ENCODE results near the gene ACSF2. TPM values are rescaled to one million over a fixed set of nuclear protein-coding genes. Genes with fewer than 3 reads are reported as not detected.
"Not testable (repeated sequence)": the region's sequence is repeated elsewhere in the genome, so short reads cannot be mapped to it uniquely, and the experiment has no call there.

The ACSF2 gene
- total RNA-seq, 1 experiment from 2014 or later, result 72.7 TPM

DNA sequence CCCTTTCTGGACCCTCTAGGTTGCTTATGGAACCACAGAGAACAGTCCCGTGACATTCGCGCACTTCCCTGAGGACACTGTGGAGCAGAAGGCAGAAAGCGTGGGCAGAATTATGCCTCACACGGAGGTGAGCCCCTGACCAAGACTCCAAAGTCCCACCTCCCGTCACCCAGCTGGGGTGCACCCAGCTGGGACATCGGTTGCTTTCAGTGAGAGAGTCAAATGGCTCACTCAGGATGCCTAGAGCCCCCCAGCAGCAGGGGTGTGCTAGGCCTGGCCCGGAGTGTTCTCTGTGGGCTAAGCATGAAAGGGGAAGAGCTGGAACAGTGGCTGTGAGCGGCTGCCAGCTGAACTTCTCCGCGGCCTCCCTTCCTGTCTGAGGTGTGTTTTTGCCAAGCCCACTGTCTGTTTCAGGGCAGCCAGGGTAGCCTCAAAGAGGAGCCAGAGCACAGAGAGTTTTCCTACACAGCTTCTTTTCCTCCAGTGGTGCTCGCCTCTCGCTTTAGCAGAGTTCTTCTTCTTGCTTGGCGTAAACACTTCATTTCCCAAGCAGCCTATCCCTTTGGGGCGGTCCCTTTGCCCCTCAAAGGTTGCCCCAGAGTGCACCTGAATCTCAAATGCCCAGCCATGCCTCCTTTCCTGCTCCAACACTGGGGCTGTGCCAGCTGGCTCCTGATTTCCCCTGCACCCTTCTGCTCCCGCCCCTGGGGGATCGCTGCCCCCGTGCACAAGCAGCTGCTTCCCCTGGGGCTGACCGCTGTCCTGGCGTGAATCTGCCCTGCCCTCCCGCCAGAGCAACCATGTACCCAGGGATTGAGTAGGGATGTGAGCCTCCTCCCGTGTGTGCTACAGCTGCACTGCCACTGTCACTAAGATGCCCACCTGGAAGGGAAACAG is 45.2 kb downstream of the ACSF2 start:
- H3K27me3 ChIP-seq (ENCODE audit: low read length), result no peaks in the 10 kb centered on the region
- CTCF ChIA-PET, result no interaction called here

GRCh38 chr17:50472286-50472685 is 46.3 kb downstream of the ACSF2 start:
- Histone ChIP-seq H3K4me3 (ENCODE audit: low read length) (no peak overlapping the region), H2AFZ (ENCODE audit: low read length) (no peak overlapping the region), H3K9me2 (replicated peaks; ENCODE audit: low read length) (no peaks in the 10 kb centered on the region), H3K27ac (ENCODE audit: low read length) (no peak overlapping the region), H3K9ac (ENCODE audit: low read length) (no peak overlapping the region), H3K4me2 (ENCODE audit: low read length) (no peak overlapping the region), H4K20me1 (ENCODE audit: low read length) (no peaks in the 10 kb centered on the region), H3K9me3 (ENCODE audit: low read length) (no peaks in the 10 kb centered on the region), H3K4me1 (ENCODE audit: insufficient read depth, low read length) (no peaks in the 10 kb centered on the region), H3K27me3 (ENCODE audit: low read length) (no peaks in the 10 kb centered on the region), H3K79me2 (ENCODE audit: low read length) (no peaks in the 10 kb centered on the region), H3K36me3 (ENCODE audit: low read depth, low read length) (no peaks in the 10 kb centered on the region), H3F3A (ENCODE audit: low read length, unreplicated experiment) (no peaks in the 10 kb centered on the region)
- no peak for ATAC-seq
- intact Hi-C loops (cut with micrococcal nuclease), result no loop called here
- POLR2A ChIA-PET (ENCODE audit: unreplicated experiment), result no interaction called here
- CTCF ChIA-PET, result interaction anchor here (0.6 to 1.0 kb wide), 3 partner anchors 30 to 110 kb away, joined by 3 to 4 read pairs (median 4); partner anchors contain the start of gene LRRC59
- DNase-seq, result no peak
- BruUV-seq (replicated peaks), result no TSS peak
- TF ChIP-seq, protein P1, sequence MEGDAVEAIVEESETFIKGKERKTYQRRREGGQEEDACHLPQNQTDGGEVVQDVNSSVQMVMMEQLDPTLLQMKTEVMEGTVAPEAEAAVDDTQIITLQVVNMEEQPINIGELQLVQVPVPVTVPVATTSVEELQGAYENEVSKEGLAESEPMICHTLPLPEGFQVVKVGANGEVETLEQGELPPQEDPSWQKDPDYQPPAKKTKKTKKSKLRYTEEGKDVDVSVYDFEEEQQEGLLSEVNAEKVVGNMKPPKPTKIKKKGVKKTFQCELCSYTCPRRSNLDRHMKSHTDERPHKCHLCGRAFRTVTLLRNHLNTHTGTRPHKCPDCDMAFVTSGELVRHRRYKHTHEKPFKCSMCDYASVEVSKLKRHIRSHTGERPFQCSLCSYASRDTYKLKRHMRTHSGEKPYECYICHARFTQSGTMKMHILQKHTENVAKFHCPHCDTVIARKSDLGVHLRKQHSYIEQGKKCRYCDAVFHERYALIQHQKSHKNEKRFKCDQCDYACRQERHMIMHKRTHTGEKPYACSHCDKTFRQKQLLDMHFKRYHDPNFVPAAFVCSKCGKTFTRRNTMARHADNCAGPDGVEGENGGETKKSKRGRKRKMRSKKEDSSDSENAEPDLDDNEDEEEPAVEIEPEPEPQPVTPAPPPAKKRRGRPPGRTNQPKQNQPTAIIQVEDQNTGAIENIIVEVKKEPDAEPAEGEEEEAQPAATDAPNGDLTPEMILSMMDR (conservative IDR thresholded peaks at IDR 0.05; ENCODE audit: low read depth, low read length), result no peak
- no peak for TF ChIP-seq EZH2phosphoT487 (IDR thresholded peaks at IDR 0.05; ENCODE audit: borderline replicate concordance, low read length)
- no peak for TF ChIP-seq EZH2 (IDR thresholded peaks at IDR 0.05; ENCODE audit: low read length, unreplicated experiment)

More for the DNA sequence above, 45.2 kb downstream of the ACSF2 start:
- H3K9ac ChIP-seq (ENCODE audit: low read length), result no peak overlapping the region
- H3K27ac ChIP-seq (ENCODE audit: low read length), result no peak overlapping the region
- H3K36me3 ChIP-seq (ENCODE audit: low read depth, low read length), result no peaks in the 10 kb centered on the region
- ATAC-seq, result no peak
- H3K4me3 ChIP-seq (ENCODE audit: low read length), result no peak overlapping the region
- intact Hi-C loops (cut with micrococcal nuclease), result no loop called here
- H3K9me3 ChIP-seq (ENCODE audit: low read length), result no peaks in the 10 kb centered on the region
- TF ChIP-seq EZH2 (IDR thresholded peaks at IDR 0.05; ENCODE audit: low read length, unreplicated experiment), result no peak
- TF ChIP-seq, protein P1 (conservative IDR thresholded peaks at IDR 0.05; ENCODE audit: low read depth, low read length), result no peak
- no peak for TF ChIP-seq EZH2phosphoT487 (IDR thresholded peaks at IDR 0.05; ENCODE audit: borderline replicate concordance, low read length)
- no peaks in the 10 kb centered on the region for H3K79me2 ChIP-seq (ENCODE audit: low read length)
- H3K4me1 ChIP-seq (ENCODE audit: insufficient read depth, low read length), result peaks cover 8% of the 10 kb centered on the region; the same call in 1 of the 2 replicates
- BruUV-seq (replicated peaks), result no TSS peak
- DNase-seq, result no peak
- H3K9me2 ChIP-seq (replicated peaks; ENCODE audit: low read length), result no peaks in the 10 kb centered on the region
- POLR2A ChIA-PET (ENCODE audit: unreplicated experiment), result no interaction called here
- H3F3A ChIP-seq (ENCODE audit: low read length, unreplicated experiment), result no peaks in the 10 kb centered on the region
- H4K20me1 ChIP-seq (ENCODE audit: low read length), result no peaks in the 10 kb centered on the region
- H3K4me2 ChIP-seq (ENCODE audit: low read length), result no peak overlapping the region
- H2AFZ ChIP-seq (ENCODE audit: low read length), result no peak overlapping the region

DNA sequence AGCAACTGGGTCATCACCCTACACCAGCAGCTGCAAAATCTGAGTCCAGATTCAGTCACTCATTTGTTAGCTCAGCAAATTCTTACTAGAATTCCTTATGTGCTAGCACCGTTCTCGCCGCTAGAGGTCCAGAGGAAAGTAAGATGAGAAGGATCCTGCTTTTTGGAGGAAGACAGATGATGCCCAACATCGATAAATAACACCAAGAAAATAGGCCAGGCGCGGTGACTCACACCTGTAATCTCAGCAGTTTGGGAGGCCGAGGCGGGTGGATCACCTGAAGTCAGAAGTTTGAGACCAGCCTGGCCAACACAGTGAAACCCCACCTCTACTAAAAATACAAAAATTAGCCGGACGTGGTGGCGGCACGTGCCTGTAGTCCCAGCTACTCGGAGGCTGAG is 46.7 kb downstream of the ACSF2 start:
- H3K9me3 ChIP-seq (ENCODE audit: low read length); H3K27me3 ChIP-seq (ENCODE audit: low read length); H3K9me2 ChIP-seq (replicated peaks; ENCODE audit: low read length); H3K27ac ChIP-seq (ENCODE audit: low read length); H3K9ac ChIP-seq (ENCODE audit: low read length); POLR2A ChIA-PET (ENCODE audit: unreplicated experiment); H4K20me1 ChIP-seq (ENCODE audit: low read length); H3K4me3 ChIP-seq (ENCODE audit: low read length); H3K4me1 ChIP-seq (ENCODE audit: insufficient read depth, low read length); H3F3A ChIP-seq (ENCODE audit: low read length, unreplicated experiment); H2AFZ ChIP-seq (ENCODE audit: low read length); H3K79me2 ChIP-seq (ENCODE audit: low read length); H3K36me3 ChIP-seq (ENCODE audit: low read depth, low read length); intact Hi-C loops (cut with micrococcal nuclease); H3K4me2 ChIP-seq (ENCODE audit: low read length); BruUV-seq (replicated peaks): not testable (repeated sequence)
- TF ChIP-seq, protein P1 (conservative IDR thresholded peaks at IDR 0.05; ENCODE audit: low read depth, low read length), result peak; percentile 57
- DNase-seq, result peak; percentile 78
- CTCF ChIA-PET, result interaction anchor here (0.7 to 1.0 kb wide), 2 partner anchors 75 to 111 kb away, joined by 4 read pairs; partner anchors contain the start of gene LRRC59
- ATAC-seq, result peak; percentile 65

Measured in PC-3 (cell line).